Measurements from ENCODE around the gene THBS1. TPM values are rescaled to one million over a fixed set of nuclear protein-coding genes. Genes with fewer than 3 reads are reported as not detected.

THBS1 gene
- total and polyA plus RNA-seq, 2 donors from 2014 or later = 26.4 to 377 TPM

DNA sequence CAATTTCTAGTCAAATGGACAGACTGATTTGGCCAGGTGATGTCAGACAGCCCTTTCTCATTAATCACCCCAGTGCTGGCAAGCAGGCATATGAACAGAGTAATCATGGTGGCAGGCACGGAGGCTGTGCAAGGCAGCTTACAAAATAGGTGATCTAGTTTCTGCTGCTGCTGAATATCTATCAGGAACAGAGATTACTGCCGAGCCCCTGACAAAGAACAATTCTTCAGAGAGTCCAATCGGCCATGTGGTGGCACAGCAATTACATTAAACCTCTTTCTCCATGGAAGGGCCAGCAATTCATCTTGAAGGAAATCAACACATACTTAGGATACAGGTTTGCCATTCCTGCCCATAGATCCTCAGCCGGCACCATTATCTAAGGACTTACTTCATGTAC lies 32.3 kb upstream of the THBS1 start:
- FAIRE-seq = no peak
- H3K27me3 ChIP-seq (ENCODE audit: control insufficient read depth, insufficient read depth, low read length) = no peaks in the 10 kb centered on the region

DNA sequence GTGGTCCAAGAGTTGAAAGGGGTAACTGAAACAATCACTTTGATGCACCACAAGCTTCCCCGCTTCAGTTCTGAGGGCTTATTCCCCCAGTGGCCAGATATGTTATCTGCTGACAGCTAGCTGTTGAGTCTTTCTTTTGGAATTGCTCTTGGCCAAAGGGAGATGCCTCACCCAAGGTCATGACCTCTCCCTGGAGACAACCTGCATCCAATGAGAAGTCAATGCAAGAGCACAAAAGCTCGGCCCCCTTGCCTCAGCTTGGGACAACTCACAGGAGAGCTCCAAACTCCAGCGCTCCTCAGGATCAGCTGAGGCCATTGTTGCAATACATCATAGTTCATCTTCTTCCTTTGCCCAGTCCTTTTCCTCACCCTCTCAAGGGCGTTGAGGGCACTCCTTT lies 31.0 kb upstream of the THBS1 start:
- Histone ChIP-seq H3K9ac (ENCODE audit: low read length in 3 of 3) (no peak overlapping the region), H3K27ac (ENCODE audit: low read depth in 2 of 2, low read length in 2 of 2) (no peak overlapping the region), H3K27me3 (ENCODE audit: control insufficient read depth, insufficient read depth, low read length) (no peaks in the 10 kb centered on the region), H3K9me3 (ENCODE audit: control insufficient read depth in 2 of 3, insufficient read depth in 1 of 3, low read length in 3 of 3) (peaks cover 0 to 6% (median 0%) of the 10 kb centered on the region in 3 donors), H3K4me1 (ENCODE audit: control insufficient read depth in 2 of 3, insufficient read depth in 2 of 3, low read depth in 1 of 3, low read length in 3 of 3) (no peaks in the 10 kb centered on the region), H3K4me3 (ENCODE audit: low read length in 3 of 3) (no peak overlapping the region), H3K36me3 (ENCODE audit: control insufficient read depth in 2 of 3, insufficient read depth in 3 of 3, low read length in 3 of 3) (no peaks in the 10 kb centered on the region)
- TF ChIP-seq, protein P1, sequence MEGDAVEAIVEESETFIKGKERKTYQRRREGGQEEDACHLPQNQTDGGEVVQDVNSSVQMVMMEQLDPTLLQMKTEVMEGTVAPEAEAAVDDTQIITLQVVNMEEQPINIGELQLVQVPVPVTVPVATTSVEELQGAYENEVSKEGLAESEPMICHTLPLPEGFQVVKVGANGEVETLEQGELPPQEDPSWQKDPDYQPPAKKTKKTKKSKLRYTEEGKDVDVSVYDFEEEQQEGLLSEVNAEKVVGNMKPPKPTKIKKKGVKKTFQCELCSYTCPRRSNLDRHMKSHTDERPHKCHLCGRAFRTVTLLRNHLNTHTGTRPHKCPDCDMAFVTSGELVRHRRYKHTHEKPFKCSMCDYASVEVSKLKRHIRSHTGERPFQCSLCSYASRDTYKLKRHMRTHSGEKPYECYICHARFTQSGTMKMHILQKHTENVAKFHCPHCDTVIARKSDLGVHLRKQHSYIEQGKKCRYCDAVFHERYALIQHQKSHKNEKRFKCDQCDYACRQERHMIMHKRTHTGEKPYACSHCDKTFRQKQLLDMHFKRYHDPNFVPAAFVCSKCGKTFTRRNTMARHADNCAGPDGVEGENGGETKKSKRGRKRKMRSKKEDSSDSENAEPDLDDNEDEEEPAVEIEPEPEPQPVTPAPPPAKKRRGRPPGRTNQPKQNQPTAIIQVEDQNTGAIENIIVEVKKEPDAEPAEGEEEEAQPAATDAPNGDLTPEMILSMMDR (IDR thresholded peaks at IDR 0.05; ENCODE audit: borderline replicate concordance, extremely low read depth, insufficient read depth) = no peak
- DNase-seq (no peak), FAIRE-seq (no peak)
- intact Hi-C loops (cut with DNase I) = no loop called here

More for the DNA sequence above, 32.3 kb upstream of the THBS1 start:
- H3K9ac ChIP-seq (ENCODE audit: low read length in 3 of 3) = no peak overlapping the region
- TF ChIP-seq, protein P1 (IDR thresholded peaks at IDR 0.05; ENCODE audit: borderline replicate concordance, extremely low read depth, insufficient read depth) = no peak
- intact Hi-C loops (cut with DNase I) = no loop called here
- H3K4me3 ChIP-seq (ENCODE audit: low read length in 3 of 3) = no peak overlapping the region
- peaks cover 0 to 9% (median 0%) of the 10 kb centered on the region in 3 donors for H3K9me3 ChIP-seq (ENCODE audit: control insufficient read depth in 2 of 3, insufficient read depth in 1 of 3, low read length in 3 of 3)
- H3K36me3 ChIP-seq (ENCODE audit: control insufficient read depth in 2 of 3, insufficient read depth in 3 of 3, low read length in 3 of 3) = no peaks in the 10 kb centered on the region
- no peaks in the 10 kb centered on the region for H3K4me1 ChIP-seq (ENCODE audit: control insufficient read depth in 2 of 3, insufficient read depth in 2 of 3, low read depth in 1 of 3, low read length in 3 of 3)
- DNase-seq = no peak
- H3K27ac ChIP-seq (ENCODE audit: low read depth in 2 of 2, low read length in 2 of 2) = no peak overlapping the region

DNA sequence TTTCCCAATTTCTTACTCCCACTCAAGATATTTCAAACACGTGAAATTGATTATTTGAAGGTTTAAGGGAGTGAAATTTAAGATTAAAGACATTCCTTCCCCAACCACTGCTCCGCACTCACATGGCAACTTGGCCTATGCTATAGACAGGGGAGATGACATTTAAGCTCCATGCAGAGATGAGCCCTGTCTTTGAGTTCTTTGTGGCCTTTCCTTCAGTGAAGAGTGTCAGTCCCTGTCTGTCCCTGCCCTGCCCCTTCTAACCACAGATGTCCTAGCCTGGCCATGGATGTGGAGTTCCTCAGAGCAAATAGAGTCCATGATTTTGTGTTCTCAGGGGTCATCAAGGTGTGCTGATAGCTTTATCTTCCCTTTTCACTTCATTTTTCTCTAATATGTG lies 29.4 kb upstream of the THBS1 start:
- Histone ChIP-seq H3K4me3 (ENCODE audit: low read length in 3 of 3) (no peak overlapping the region), H3K4me1 (ENCODE audit: control insufficient read depth in 2 of 3, insufficient read depth in 2 of 3, low read depth in 1 of 3, low read length in 3 of 3) (no peaks in the 10 kb centered on the region), H3K27ac (ENCODE audit: low read depth in 2 of 2, low read length in 2 of 2) (no peak overlapping the region), H3K9me3 (ENCODE audit: control insufficient read depth in 2 of 3, insufficient read depth in 1 of 3, low read length in 3 of 3) (no peaks in the 10 kb centered on the region), H3K27me3 (ENCODE audit: control insufficient read depth, insufficient read depth, low read length) (no peaks in the 10 kb centered on the region), H3K9ac (ENCODE audit: low read length in 3 of 3) (no peak overlapping the region), H3K36me3 (ENCODE audit: control insufficient read depth in 2 of 3, insufficient read depth in 3 of 3, low read length in 3 of 3) (no peaks in the 10 kb centered on the region)
- TF ChIP-seq, protein P1 (IDR thresholded peaks at IDR 0.05; ENCODE audit: borderline replicate concordance, extremely low read depth, insufficient read depth) = no peak
- intact Hi-C loops (cut with DNase I) = no loop called here
- DNase-seq (no peak), FAIRE-seq (no peak)

DNA sequence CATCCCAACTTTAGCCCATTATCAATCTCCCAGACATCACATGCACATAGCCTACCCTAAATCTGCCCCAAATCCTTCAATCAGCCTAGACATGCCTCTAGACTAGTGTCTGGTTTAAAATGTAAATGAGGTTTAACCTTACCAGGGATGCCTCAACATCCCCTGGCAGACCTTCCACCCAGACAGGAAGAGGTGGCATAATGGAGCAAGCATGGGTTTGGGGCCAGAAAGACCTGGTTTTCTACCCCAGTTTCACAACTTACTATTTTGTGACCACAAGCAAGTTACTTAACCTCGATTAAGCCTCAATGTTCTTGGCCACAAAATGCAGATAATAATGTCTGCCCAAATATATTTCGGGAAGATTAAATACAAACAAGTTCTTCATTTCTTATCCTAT lies 28.3 kb upstream of the THBS1 start:
- TF ChIP-seq, protein P1 (IDR thresholded peaks at IDR 0.05; ENCODE audit: borderline replicate concordance, extremely low read depth, insufficient read depth) = no peak
- Histone ChIP-seq H3K9ac (ENCODE audit: low read length in 3 of 3) (no peak overlapping the region), H3K27me3 (ENCODE audit: control insufficient read depth, insufficient read depth, low read length) (no peaks in the 10 kb centered on the region), H3K4me1 (ENCODE audit: control insufficient read depth in 2 of 3, insufficient read depth in 2 of 3, low read depth in 1 of 3, low read length in 3 of 3) (no peaks in the 10 kb centered on the region), H3K4me3 (ENCODE audit: low read length in 3 of 3) (no peak overlapping the region), H3K36me3 (ENCODE audit: control insufficient read depth in 2 of 3, insufficient read depth in 3 of 3, low read length in 3 of 3) (no peaks in the 10 kb centered on the region), H3K27ac (ENCODE audit: low read depth in 2 of 2, low read length in 2 of 2) (no peak overlapping the region), H3K9me3 (ENCODE audit: control insufficient read depth in 2 of 3, insufficient read depth in 1 of 3, low read length in 3 of 3) (no peaks in the 10 kb centered on the region)
- FAIRE-seq (no peak), DNase-seq (no peak)
- intact Hi-C loops (cut with DNase I) = no loop called here

All from kidney (tissue), 14 donors.